CD4-positive, alpha-beta T cell treated with Interleukin-6 at 100 ng/mL for 8 hours (primary cell): ENCODE data around the gene IRAK1.
"Not testable (repeated sequence)": the region's sequence is repeated elsewhere in the genome, so short reads cannot be mapped to it uniquely, and the experiment has no call there.

ENCODE experiments used
- DNase-seq: peaks from one replicate; pipeline ENCODE4 v3.0.0-alpha.2; 2020; ENCODE audit warnings: mixed read lengths, low spot score

IRAK1 gene

DNA sequence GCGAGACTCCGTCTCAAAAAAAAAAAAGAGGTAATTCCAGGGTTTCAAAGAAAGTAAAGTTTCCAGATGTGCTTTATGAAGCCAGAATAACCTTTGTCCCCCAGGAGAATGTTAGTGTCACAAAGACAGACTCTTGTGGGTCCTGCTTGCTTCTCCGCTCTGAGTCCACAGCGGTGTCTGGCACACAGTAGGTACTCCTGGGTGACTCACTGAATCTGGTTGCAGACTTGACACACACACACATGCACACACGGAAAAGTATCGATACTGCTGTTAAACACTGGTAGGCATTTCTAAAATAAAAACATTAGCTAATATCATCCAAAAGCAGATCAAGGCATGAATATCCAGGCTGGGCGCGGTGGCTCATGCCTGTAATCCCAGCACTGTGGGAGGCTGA, 24.2 kb downstream of the IRAK1 start:
- no peak for DNase-seq

DNA sequence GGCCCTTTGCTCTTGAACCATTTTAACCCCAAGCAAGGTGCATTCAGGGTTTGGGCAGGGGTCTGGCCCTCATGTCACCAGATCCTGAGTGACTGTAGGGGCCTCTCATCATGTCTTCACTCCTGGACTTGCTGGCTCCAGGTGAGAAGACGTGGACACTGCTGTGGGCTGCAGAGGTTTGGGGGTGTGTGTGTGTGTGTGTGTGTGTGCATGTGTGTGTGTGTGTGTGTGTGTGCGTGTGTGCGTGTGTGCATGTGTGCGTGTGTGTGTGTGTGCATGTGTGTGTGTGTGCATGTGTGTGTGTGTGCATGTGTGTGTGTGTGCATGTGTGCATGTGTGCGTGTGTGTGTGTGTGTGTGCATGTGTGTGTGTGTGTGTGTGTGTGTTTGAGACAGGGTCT, 25.3 kb downstream of the IRAK1 start:
- DNase-seq = not testable (repeated sequence)

DNA sequence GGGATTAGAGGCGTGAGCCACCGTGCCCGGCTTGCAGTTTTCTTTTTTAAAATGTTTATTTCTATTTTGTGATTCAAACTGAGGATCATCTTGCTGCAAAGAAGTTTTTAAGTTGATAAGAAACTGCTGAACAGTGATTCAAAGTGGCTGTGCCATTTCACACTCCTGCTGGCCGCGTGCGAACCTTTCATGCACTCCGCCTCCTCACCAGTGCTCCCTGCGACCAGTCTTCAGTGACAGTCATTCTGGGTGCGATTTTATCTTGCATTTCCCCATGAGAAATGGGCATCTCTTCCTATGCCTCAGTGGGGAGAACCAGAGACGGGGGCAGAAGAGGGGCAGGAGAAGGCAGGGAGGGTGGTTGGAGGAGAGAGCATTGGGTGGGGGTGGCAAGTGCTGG, 25.7 kb downstream of the IRAK1 start:
- DNase-seq = no peak

DNA sequence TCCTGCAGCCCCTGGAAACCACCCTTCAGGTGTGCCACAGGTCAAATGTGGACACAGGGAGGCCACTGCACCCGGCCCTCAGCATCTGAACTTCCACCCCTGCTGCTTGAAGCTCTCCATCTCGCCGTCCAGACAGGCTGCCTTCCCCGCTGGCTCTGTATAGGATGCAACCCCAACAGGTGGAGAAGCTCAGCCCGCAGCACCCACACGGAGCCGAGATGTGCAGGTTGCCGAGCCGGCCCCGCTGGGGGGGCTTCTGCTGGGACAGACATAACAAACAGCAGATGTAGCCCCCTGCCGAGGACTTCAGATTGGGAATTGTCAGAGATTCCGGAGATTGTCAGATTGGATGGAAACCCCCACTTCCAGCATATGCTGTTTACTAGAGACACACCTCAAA, 26.6 kb downstream of the IRAK1 start:
- no peak for DNase-seq

DNA sequence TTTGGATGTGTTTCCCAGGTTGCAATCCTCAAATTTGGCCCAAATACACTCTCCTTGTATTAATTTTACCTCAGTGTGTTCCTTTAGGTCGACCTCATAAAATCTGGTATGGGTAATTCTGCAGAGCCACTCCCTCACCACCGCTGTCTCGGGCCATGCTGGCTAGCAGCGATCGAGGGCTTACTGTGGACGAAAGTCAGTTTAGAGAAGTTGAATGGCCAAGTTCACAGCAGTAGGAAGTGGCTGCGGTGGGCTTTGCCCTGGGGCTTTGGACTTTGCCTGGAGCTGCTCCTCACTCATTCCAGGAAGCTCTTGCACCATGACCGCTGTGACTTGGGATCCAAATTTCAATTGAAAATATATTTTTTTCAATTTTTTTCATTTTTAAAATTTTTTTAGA, 27.5 kb downstream of the IRAK1 start:
- no peak for DNase-seq

DNA sequence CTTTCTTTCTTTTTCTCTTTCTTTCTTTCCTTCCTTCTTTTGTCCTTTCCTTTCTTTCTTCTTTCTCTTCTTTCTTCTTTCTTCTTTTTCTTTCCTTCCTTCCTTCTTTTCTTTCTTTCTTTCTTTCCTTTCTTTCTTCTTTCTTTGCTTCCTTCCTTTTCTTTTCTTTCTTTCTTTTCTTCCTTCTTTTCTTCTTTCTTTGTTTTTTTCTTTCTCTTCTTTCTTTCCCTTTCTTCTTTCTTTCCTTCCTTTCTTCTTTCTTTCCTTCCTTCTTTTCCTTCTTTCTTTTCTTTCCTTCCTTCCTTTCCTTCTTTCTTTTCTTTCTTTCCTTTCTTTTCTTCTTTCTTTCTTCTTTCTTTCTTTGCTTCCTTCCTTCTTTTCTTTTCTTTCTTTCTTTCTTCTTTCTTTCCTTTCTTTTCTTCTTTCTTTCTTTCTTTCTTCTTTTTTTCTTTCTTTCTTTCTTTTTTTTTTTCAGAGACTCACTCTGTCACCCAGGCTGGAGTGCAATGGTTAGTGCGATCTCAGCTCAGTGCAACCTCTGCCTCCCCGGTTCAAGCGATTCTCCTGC, 28.6 kb downstream of the IRAK1 start:
- DNase-seq = no peak

DNA sequence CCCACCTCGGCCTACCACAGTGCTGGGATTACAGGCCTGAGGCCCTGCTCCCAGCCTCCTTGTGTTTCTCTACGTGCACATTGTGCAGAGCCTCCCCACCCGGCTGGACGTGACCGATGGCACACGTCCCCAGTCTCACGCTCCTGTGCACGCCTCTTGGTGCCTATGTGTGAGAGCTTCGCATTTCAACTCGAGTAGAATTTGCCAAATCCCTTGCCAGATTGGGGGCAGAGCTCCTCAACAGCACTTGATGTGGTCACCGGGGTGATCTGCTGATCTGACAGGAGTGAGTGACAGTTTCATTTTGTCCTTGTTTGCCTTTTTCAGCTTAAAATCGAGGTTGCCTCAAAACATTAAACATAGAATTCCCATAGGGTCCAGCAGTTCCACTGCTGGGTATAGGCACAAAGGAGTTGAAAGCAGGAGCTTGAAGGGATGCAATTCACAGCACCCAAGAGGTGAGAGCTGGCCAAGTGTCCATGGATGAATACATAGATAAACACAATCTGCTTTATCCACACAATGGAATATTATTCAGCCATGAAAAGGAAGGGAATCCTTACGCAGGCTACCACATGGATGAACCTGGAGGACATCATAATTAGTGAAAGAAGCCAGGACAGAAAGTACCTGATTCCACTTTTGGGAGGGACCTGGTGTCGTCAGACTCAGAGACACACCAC, 29.6 kb downstream of the IRAK1 start:
- no peak for DNase-seq

DNA sequence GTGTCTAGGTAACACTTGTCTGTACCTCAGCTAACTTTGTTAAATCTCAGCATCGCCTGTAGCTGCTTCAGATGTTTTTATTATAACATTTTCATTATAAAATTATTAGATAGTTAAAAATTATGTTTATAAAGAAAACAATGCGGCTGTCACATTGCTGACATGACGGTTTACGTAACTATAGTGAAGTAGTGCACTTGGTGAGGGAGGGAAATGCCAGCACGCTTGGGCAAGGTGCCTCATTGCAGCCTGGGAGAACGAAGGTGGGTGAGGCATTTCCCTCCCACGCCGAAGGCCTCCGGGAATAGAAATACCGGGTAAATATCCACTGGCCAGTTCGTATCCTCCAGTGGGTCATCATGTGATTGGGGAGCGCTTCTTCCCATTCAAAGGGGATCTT, 31.2 kb downstream of the IRAK1 start:
- DNase-seq = no peak

DNA sequence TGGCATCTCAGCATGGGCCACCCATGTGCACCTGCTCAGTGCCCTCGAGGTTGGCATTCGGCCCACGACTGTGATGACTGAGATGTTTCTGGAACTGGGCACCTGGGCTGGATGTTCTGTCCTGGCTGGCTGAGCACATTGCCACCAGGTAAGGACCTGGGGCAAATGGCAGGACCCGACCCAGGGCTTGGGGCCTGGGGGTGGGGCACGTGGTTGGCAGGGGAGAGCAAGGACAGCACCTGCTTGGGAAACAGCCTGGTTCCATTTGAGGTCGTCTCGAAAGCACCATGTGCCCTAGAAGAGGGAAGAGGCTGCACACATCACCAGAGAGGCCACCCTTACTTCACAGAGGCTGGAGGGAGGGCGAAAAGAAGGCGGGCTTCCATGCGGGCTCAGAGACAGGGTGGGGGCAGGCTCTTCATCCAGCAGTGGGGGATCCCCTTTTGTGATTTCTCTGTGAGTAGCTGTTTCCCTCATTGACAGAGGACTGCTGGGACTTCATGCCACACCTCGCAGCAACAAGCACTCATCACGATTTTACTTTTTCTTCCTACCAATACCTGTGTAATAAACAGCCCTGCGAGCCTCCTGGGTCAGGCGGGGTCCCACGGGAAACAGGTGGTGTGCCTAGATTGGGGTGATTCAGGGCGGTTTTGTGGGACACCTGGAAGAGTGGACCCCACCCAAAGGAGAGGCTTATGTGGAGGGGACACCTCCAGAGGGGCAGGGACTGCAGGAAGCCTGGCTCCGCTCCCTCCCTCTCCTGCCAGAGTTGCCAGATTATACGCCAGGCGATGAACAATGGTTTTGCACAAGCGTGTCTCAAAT, 35.1 kb downstream of the IRAK1 start:
- DNase-seq = no peak

DNA sequence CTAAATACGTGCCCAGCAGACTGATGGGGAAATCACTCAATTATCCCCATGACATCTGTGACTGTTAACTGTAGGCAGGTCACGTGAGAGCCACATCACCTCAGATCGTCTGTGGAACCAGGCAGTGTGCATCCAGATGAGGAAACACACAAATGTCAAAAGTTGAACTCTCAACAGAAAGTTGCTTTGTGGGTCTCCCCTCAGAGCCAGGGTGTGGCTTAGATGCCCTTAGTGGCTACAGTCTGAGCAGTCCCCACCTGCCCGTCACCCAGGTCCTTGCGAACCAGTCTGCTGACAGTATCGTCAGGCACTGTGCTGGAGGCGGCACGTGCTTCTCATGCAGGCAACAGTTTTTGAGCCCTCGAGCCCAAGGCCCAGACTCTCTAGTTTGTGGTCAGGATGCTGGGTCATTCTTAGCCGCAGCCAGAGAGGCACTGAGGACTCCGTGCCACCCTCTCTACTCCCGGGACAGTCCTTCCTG, 36.3 kb downstream of the IRAK1 start:
- DNase-seq = no peak

DNA sequence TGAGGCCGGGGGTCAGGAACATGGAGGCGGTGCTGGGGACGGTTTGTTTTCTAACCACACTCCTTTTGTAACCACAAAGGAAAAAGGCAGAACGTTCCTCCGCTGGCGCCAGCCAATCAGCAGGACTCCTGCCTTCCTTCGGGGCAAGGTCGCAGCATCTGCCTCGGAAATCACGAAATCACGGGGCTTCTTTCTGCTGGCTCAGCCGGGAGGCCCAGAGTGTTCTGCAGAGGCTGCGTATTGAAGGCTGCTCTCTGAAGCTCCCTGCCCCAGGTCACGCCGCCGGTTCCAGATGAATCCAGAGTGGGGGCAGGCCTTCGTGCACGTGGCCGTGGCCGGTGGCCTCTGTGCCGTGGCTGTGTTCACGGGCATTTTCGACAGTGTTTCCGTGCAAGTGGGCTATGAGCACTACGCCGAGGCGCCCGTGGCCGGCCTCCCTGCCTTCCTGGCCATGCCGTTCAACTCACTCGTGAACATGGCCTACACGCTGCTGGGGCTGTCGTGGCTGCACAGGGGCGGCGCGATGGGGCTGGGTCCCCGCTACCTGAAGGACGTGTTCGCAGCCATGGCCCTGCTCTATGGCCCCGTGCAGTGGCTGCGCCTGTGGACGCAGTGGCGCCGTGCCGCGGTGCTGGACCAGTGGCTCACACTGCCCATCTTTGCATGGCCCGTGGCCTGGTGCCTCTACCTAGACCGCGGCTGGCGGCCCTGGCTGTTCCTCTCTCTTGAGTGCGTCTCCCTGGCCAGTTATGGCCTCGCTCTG, 37.8 kb downstream of the IRAK1 start:
- DNase-seq = peak; percentile 76

DNA sequence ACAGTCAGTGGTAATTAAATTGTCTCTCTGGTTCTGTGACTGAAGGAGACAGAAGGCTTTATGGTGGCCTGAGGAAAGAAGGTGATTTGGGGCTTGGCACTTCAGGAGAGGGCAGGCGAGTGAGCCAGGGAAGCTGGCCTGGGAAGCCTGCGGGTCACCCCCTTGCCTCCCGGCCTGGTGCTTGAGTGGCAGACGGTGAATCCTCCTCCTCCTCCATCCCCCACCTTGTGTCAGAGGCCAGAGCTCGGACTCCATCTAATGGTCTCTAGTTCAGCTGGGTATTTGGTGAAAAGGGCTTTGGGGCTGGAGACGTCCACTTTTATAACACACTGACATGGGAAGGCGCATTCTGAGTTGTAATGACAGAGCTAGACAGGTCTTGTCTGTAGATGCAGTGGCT, 38.5 kb downstream of the IRAK1 start:
- DNase-seq = no peak

DNA sequence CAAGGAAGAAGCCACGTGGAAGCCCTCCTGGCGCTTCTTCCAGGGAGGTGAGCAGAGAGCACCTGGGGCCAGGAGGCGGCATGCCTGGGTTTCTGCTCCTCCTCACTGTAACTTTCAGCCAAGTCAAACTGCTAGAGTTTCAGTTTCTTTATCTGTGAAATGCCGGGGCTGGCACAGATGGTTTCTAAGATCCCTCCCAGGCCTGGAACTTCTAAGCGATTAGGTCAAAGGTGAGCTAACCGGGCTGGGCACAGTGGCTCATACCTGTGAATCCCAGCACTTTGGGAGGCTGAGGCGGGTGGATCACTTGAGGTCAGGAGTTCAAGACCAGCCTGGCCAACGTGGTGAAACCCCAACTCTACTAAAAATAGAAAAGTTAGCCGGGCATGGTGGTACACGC, 39.3 kb downstream of the IRAK1 start:
- DNase-seq = not testable (repeated sequence)

DNA sequence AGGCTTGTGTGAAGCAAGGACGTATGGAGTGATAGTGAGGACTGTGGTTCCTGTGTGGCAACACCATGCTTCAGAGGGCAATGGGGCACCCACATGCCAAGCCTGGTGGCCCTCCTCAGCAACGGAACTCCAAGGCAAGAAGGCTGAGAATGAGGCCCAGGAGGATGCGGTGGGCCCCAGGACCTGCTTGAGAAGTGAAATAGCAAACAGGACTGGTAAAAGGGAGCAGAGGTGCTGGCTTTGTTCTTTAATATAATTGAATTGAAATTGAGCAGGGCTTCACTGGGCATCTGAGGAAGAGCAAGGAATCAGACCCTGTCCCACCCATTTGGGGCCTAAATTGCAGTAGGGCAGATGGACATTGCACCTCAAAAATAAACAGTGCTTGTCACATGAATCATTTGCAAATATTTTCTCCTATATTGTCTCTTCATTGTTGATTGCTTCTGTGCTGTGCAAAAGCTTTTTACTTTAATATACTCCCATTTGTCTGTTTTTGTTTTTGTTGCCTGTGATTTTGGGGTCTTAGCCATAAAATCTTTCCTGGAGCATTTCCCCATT, 44.9 kb downstream of the IRAK1 start:
- DNase-seq = peak; percentile 1

DNA sequence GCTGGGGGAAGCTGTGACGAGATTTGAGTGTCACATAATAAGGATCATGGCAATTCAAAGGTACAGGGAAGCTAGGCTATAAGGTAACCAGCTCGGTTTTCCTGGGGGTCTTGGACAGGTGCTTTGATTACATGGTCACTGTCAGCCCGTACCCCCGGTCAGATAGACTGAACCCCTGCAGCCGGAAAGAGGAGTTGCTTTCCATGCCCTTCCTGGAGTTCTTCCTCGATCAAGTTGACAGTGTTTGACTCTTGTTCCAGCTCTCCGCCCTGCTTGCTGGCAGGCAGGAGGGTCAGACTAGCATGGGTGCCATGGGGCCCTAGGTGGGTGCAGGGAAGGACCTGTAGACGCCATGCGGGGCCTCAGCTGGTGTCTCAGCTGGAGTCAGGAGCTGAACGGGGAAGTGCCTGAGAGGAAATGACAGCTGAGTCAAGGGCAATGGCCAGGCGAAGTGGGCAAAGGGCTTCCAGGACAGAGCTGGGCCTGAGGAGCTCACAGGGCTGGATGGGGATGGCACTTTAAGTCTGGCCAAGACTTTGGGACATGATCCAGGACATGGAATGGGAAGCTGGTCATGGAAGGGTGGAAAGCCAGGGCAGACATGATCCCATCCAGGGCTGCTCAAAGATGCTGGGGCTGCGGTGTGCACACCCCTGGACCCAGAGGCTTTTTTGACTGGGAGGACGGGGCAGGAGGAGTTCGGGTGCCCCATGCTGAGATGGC, 45.5 kb downstream of the IRAK1 start:
- DNase-seq = peak; percentile 3

DNA sequence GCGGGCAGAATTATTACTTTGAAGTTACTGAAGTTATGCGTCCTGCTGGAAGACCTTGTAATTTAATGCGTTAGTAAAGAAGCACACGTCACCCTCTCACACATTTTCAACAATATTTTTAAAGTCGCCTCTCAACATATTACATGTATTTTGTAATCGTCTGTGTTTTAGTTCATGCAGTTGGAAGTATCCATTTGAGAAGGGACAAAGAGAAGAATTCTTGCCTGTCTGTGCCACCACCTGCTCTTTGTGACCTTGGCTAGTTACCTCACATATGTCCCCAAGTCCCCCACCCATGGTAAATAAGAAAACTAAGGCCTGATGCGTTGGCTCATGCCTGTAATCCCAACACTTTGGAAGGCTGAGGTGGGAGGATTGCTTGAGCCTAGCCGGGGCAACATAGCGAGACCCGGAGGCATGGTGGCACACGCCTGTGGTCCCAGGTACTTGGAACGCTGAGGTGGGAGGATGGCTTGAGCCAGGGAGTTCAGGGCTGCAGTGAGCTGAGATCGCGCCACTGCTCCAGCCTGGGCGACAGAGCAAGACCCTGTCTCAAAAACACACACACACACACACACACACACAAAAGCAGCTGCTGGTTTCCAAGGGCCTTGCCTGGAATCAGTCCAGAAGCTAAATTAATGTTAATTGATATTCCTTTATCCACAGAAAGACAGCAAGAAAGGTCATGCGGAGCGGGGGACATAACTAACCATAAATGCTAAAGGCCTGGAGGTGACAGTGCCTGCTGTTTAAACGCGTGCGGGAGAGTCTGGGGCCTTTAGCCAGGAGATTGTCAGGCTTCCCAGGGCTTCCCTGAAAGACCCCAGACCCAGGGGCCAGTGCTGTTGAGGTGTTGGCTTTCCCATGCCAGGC, 46.3 kb downstream of the IRAK1 start:
- DNase-seq = peak; percentile 1

DNA sequence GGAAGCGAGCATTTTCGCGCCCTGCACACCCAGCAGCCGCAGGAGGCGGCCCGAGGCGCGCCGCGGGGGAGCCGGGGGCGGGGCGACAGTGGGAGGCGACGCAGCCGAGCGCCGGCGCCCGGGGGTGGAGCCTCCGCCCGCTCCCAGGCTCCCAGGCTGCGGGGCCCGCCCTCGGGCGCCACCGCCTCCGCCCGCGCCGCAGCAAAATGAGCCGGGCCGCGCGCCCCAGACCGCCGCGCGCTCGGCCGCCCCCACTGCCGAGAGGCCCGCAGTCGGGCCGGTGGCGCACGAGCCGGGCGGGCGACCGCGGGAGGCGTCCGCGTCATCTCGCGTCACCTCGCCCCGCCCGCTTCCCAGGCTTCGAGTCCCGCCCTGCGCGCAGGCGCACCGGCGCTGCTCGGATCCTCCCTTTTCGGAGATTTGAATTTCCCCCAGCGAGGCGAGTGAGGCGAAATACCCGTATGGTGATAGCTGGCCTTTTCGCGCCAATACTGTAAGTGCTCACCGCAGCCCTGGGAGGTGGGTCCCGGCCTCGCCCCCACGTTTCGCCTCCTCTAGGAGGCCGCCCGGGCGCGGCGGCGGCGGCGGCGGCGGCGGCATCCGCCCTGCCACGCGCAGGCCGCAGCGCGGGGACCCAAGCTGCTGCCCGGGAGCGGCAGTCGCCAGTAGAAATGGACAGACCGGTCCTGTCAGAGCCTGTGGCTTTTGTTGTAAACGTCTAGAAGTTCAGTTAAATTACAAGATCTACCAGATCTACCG, 47.2 kb downstream of the IRAK1 start, which contains the start of gene TMEM187:
Gene TMEM187, plus strand, starts transcription at position 387 of the 759 bp plus-strand sequence. CDS start 9,309 bp downstream, outside the sequence.
- peak; percentile 88 for DNase-seq

DNA sequence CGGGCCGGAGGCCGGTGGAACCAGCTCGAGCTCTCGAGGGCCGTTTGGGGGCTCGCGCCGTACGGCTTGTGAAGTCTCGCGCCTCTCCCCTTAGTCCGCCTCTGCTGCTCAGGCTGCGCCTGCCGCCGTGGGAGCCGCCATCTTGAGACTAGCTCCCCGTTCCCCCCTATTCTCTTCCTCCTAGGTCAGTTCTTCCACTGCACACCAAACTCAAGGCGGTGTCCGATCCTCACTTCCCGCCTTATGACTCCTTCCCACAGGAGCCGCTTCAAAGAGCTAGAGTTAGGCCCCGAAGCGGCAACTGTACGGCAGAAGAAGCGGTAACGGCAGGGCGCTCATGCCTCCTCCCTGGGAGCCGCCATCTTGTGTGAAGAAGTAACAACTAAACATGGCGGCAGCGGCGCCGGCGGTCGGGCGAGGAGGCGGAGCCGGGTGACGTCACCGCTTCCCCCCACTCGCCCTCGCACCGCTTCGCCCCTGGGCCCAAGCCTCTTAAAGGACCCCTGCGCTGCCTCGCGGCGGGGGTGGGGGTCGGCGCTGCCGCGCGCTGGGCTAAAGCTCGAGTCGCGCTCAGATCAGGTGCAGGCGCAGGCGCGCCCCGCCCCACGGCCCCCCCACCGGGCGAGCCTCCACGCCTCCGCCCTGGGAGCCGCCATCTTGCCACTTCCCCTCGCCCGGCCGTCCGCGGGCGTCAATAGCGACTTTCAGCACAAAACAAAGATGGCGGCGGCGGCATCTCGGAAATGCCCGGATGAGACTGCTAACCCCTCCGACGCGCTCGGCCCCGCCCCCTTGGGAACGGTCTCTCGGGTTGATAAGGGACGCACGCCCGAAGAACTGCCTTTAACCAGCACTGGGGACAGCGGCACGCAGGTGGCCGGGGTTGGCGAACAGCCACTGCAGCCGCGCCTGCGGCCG, 48.0 kb downstream of the IRAK1 start, which contains the start of gene HCFC1:
Gene HCFC1, minus strand, starts transcription at position 369 of the 918 bp plus-strand sequence. CDS start 978 bp downstream, outside the sequence.
- DNase-seq = peak; percentile 94
